ENCODE data around the gene CD47.

CD47 gene

DNA sequence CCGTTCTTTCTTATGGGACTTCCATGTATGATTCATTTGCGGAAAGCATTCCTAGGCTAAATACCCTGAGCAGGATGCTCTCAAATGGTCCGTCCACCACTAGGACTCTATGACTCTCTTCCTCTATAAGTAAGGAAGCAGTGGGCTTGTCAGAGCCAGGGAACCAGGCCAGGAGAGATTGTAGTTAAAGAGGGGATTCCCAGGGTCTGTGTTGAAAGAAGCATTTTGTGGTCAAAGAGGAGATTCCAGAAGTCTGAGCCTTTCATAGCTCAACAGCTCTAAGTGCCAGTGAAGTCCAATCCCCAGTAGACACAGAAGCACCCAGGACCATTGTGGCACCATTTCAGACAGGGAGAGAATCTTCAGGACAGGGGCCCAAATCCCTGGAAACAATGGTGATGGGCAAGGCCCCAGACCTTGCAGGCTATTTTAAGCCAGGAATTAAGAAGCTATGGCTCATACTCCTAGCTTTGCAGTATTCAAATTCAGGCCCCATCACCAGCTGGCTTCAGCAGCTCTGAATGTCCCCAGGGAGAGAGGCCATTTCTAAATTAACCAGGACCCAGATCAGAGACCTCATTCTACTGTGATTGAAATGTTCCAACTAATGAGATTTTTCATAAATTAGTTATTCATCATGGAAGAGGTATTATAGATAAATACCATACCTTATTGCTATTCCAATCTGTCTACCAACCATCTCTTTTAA lies 81.7 kb downstream of the CD47 start:
- no peak for DNase-seq

DNA sequence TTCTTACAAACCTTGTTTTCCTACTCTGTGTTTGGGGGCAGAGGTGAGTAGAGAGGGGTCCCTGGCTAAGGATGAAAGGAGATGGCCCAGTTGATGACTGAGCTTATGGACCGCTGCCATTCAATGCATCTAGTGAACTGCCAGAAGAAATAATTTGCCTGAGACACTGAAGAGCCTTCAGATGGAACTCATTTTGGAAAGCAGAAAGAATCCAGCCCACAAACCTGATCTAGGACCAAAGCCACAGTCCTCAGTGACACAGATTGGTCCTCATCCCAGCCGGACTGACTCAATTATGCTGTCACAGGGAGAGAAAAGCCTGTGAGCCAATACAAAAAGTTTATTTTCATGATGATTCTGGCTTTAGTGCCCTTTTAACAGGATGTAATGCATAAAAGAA lies 82.7 kb downstream of the CD47 start:
- DNase-seq = no peak

DNA sequence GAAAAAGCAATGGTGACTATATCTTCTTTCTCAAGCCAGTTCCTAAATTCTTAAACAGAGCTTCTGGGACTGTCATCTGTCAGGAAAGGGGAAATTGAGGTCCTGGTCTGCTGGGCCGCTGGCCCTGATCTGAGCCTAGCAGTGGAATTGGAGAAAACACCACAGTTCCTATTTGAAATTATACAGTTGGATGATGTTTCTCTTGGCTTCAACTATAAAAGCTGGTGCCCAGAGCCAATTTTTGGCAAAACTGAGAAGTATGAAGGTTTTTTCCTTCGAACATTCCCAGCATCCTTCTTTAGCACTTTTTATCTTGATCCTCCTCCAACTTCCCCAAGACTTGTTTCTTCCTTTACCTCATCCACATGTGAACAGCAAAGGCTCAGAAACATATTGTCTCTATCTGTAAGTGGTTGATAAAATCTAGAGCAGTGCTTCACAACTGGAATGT lies 83.9 kb downstream of the CD47 start:
- DNase-seq = no peak

DNA sequence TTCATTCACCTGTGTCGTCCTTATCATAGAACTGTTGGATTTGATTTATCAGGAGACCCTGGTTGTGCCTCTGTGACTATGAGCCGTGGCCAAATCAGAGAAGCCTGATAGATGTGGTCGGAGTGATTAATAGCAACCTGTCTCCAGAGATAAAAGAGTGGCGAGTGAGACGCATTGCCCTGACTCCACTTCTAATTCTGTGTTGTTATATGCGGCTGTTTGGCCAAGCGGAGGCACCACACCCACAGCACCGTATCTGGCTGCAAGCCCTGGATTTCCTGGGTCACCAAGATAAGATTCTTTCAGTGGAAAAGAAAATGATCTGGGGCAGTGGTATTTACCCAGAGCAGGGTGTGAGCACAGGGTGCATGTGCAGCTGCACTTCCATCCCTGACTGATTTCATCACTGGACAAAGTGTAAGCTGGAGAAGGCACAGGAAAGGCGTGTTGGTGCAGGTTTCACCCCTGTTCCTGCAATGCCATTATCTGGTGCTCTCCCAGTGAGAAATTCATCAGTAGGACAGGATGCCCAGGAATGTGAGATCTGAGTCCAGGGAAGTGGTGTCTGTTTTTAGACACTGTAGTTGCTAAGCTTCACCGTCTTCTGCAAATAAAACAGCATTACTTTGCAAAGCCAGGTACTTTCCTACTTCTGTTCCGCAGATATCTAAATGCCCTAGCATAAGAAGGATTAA lies 84.6 kb downstream of the CD47 start:
- no peak for DNase-seq

DNA sequence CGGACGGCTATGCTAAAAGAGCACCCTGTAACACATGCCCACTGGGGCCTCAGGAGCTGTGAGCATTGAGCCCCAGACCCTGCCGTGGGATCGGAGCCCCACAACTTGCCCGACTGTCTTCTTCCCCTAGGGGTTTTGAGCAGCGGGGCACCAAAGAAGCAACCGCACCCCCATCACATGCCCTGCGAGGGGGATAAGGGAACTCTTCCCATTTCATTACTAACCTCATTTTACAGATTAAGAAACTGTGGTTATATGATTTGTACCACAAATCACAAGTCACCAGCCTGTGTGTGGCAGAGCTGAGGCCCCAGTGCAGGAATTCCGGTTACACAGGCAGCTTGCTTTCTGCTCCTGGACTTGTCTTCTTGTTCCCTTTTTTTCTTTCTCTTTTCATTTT lies 86.2 kb downstream of the CD47 start:
- no peak for DNase-seq

DNA sequence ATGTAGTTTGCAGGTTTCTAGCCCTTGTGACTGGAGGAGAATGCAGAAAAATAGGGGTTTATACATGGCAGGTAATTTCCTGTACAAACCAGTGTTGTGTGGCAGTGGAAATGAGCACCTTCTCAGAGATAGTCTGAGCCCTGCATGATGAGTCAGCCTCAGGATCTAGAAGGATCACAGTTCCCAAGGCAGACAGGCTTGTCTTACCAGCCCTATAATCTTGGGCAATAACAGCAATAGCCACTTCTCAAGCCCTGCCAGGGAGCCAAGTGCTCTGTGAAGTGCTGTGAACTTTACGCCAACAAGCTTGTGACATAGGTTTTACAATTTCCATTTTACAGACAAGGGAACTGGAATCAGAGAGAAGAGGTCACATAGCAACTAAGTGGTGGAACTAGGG lies 89.4 kb downstream of the CD47 start:
- no peak for DNase-seq

DNA sequence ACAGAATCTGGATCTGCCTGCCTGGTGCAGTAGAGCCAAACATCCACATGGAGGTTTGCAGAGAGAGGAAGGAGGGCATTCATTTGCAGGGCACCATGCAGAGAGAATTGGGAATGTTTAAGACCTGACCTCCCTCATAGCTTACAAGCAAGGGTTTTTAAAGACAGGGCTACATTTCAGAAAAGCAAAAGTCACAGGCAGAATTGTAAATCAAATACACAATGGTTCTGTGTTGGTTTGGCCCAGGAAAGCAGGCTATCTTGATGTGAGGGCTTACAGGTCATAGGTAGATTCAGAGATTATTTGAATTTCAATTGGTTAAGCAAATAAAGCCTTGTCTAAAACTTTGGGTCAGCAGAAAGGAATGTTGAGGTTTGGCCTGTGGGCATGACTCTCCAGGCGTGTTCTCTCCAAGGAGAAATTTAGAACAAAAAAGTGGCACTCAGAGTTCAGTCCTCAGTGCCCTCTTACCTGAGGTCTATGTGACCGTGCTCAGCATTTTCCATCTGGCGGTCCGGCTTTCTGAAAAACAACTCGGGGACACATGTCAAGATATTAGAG lies 91.5 kb downstream of the CD47 start:
- no peak for DNase-seq

DNA sequence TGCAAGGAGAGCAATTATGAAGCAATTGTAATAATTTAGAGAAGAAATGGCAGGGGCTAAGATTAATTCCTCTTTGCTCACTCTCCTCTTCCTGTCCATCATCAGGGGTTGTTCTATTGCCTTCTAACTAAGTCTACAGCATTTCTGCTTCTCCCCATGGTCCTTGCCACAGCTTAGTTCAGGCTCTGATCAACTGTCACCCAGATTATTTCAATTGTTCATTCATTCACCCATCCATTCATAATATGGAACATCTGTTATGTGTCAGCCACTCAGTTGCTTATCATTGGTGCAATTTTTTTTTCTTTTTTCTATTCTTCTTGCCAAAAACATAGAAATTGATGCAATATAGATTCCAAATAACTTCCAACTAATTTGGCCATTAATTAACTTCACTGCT lies 93.2 kb downstream of the CD47 start:
- no peak for DNase-seq

DNA sequence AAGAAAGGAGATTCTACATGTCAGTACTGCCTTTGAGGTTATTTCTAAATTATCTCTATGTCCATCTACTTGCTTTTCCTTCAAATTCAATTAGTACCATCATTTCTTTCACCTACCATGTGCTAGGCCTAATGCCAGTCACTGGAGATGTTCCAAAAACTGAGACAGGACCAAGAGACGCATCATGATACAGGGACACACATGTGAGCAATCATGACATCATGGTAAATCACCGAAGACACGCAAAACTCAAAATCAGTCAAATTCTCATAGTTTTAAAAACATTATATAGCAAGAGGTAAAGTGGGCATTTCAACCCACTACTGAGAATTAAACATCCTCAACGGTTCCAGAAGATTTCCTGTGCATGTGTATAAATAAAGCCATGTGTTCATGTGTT lies 95.0 kb downstream of the CD47 start:
- DNase-seq = no peak

DNA sequence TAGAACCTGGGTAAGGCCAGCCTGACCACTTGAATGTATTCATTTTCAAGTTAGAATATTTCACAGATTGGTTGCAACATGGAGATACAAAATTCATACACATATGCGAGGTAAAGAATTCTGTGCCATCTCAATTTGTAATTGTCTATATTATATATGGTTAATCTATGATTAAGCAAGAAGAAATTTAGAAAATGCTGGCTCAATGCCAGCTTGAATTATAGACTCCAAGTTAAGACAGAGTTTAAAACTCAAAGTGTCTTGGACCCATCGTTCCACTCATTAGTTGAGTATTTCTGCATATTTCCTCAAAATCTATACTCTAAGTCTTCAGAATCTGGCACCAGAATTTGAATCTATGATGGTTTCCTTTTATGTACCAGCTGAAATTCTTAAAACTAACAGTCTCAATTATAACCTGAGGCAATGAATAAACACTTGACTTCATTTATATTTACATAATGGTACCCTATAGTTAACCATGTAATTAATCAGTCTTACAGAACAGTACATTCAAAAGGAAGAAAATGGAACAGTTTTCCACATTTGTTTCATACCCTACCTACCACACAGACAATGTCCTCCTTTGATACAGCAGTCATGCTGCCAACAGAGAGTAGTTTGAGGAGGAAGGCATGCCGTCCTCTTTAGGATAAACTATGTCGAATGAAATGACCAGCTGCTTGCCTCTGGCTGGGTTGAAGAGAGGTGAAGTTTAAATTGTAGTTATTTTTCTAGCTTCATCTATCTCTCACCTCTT lies 95.7 kb downstream of the CD47 start:
- DNase-seq = peak; percentile 38

DNA sequence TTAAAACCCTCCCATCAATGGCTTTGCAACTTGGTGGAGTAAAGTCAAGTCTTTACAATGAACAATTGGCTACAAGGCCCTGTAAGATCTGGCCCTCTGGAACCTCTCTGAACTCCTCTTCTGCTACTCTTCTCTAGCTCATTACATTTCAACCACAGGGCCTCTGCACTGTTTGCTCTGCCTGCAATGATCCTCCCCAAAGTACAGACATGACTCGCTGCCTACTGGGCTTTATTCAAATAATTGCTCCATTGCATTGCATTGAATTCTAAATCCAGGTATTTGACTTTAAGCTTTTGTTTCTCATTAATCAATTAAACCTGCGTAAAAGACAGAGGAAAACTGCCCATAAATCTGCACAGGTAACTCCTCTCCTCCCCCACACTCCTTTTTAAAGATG lies 96.7 kb downstream of the CD47 start:
- DNase-seq = no peak

DNA sequence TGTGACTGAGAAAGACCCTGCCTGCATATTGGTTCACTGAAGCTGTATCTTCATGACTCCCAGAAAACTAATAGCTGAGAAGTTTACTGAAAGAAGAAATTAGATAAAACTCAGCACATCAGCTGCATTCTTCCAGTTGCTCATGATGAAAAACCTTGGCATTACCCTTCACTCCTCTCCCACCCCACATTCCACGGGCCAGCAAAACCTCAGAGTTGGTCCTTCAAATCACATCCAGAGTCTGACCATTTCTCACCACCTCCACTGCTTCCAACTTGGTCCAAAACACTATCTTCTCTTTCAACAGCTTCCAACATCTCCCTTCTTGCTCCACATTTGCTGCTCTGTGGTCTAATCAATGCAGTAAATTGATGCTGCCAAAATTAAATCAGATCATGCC lies 97.1 kb downstream of the CD47 start:
- DNase-seq = no peak

Measured in COR-L47 (cell line).